ENCODE results near the gene NAP1L5. TPM values are rescaled to one million over a fixed set of nuclear protein-coding genes. Genes with fewer than 3 reads are reported as not detected.

NAP1L5 gene
- total RNA-seq, 1 experiment from 2014 or later: 1.8 TPM

GRCh38 chr4:88659055-88659889 lies 38.4 kb downstream of the NAP1L5 start:
- no peak overlapping the region for H3K4me3 ChIP-seq (replicated peaks in 1 of 2; ENCODE audit: low read depth in 1 of 2, low read length in 2 of 2)
- RAD21 ChIA-PET (ENCODE audit: low non-redundant PET in 1 of 2, low total read pairs in 2 of 2, uncharacterized antibody in 2 of 2, unreplicated experiment in 2 of 2): interaction anchor here (0.6 to 1.4 kb wide), 5 partner anchors 119 to 288 kb away, joined by 3 to 17 read pairs (median 5); no protein-coding TSS in a partner anchor
- intact Hi-C loops (cut with micrococcal nuclease): loop anchor here (1.0 kb wide), 1 partner anchor 120 kb away; no protein-coding TSS in a partner anchor
- H3K36me3 ChIP-seq (ENCODE audit: control insufficient read depth in 1 of 2, insufficient read depth in 2 of 2, low read length in 2 of 2): no peaks in the 10 kb centered on the region
- H3K79me2 ChIP-seq (ENCODE audit: insufficient read depth, low read length): no peaks in the 10 kb centered on the region
- H3K9me2 ChIP-seq (ENCODE audit: insufficient read depth): no peaks in the 10 kb centered on the region
- H3K4me2 ChIP-seq (ENCODE audit: low read length): peak overlapping the region; percentile 11
- no peaks in the 10 kb centered on the region for H4K20me1 ChIP-seq (ENCODE audit: insufficient read depth)
- no TSS peak for BruUV-seq (replicated peaks)
- DNase-seq (ENCODE audit: low read depth, low spot score): peak; percentile 35
- H3K4me1 ChIP-seq (ENCODE audit: control insufficient read depth in 1 of 2, insufficient read depth in 2 of 2, low read length in 2 of 2): peaks cover 0 to 23% of the 10 kb centered on the region in 2 experiments; a peak in 3 of 4 replicates
- H2AFZ ChIP-seq (ENCODE audit: low read depth, low read length, poor library complexity, severe bottlenecking): peak overlapping the region; percentile 75
- CTCF ChIA-PET: interaction anchor here (0.6 to 1.9 kb wide), 22 partner anchors 8 to 440 kb away, joined by 3 to 71 read pairs (median 4); partner anchors contain the start of genes HERC3, HERC6 and PYURF
- no peak for TF ChIP-seq ELF1 (IDR thresholded peaks at IDR 0.05; ENCODE audit: borderline replicate concordance, low read depth)
- no peak for TF ChIP-seq POLR2AphosphoS5 (IDR thresholded peaks at IDR 0.05; ENCODE audit: low read depth, low read length)
- no peak for TF ChIP-seq EGR1 (IDR thresholded peaks at IDR 0.05; ENCODE audit: low read depth)
- TF ChIP-seq, protein P1, sequence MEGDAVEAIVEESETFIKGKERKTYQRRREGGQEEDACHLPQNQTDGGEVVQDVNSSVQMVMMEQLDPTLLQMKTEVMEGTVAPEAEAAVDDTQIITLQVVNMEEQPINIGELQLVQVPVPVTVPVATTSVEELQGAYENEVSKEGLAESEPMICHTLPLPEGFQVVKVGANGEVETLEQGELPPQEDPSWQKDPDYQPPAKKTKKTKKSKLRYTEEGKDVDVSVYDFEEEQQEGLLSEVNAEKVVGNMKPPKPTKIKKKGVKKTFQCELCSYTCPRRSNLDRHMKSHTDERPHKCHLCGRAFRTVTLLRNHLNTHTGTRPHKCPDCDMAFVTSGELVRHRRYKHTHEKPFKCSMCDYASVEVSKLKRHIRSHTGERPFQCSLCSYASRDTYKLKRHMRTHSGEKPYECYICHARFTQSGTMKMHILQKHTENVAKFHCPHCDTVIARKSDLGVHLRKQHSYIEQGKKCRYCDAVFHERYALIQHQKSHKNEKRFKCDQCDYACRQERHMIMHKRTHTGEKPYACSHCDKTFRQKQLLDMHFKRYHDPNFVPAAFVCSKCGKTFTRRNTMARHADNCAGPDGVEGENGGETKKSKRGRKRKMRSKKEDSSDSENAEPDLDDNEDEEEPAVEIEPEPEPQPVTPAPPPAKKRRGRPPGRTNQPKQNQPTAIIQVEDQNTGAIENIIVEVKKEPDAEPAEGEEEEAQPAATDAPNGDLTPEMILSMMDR (IDR thresholded peaks at IDR 0.05 in 2 of 3, conservative IDR thresholded peaks at IDR 0.05 in 1 of 3; ENCODE audit: borderline replicate concordance in 1 of 3, insufficient read depth in 1 of 3, low read depth in 2 of 3, low read length in 2 of 3): peak; percentile 72 to 87 (median 79)
- TF ChIP-seq ZNF274 (IDR thresholded peaks at IDR 0.05; ENCODE audit: low read depth, low read length): no peak
- TF ChIP-seq RAD21 (IDR thresholded peaks at IDR 0.05; ENCODE audit: low read depth): peak; percentile 88
- no peak for TF ChIP-seq ZFX (IDR thresholded peaks at IDR 0.05)
- no peaks in the 10 kb centered on the region for H3K9me3 ChIP-seq (ENCODE audit: control insufficient read depth in 1 of 2, insufficient read depth in 1 of 2, low read depth in 1 of 2, low read length in 2 of 2)
- H3K9ac ChIP-seq (ENCODE audit: low read length): no peak overlapping the region
- POLR2A ChIA-PET: interaction anchor here (1.1 to 1.4 kb wide), 2 partner anchors 9 to 120 kb away, joined by 3 to 5 read pairs; no protein-coding TSS in a partner anchor
- ATAC-seq: peak; percentile 99
- no peak overlapping the region for H3K27ac ChIP-seq (ENCODE audit: low read depth, low read length)
- no peaks in the 10 kb centered on the region for H3K27me3 ChIP-seq (ENCODE audit: insufficient read depth, low read length)

All from HCT116 (cell line).